HFF-Myc (cell line): ENCODE results near the gene G6PC1.
"Not testable (repeated sequence)": the region's sequence is repeated elsewhere in the genome, so short reads cannot be mapped to it uniquely, and the experiment has no call there.

ENCODE experiments used
- DNase-seq: peaks from one replicate; pipeline ENCODE4 v3.0.0-alpha.2; 2011; ENCODE audit warnings: low read depth; ENCODE audit errors: extremely low read depth
- H3K4me3 ChIP-seq: replicated peaks from 2 replicates; pipeline ENCODE4 v1.5.1; 2011; ENCODE audit warnings: low read depth, mild to moderate bottlenecking, control low read depth, low read length
- CTCF ChIP-seq: IDR thresholded peaks from 2 replicates; pipeline ENCODE4 v1.5.1; 2012; ENCODE audit warnings: mild to moderate bottlenecking, low read depth, low read length, control low read depth; ENCODE audit errors: missing control alignments

The G6PC1 gene

GRCh38 chr17:42900460-42901331 lies at the start of gene G6PC1:
Gene G6PC1 (plus strand): TSS chr17:42900799. CDS start chr17:42900877, 78 bp downstream.
- no peak for DNase-seq
- H3K4me3 ChIP-seq = no peak within 1 kb of the TSS
- TF ChIP-seq CTCF = no peak

- no peak for TF ChIP-seq CTCF
- H3K4me3 ChIP-seq = no peak within 1 kb of the TSS
These were observed 49.6 kb upstream of the G6PC1 start, which contains the start of gene AOC3 for GRCh38 chr17:42850954-42851353. Gene AOC3 (plus strand): TSS chr17:42851199. CDS start chr17:42851344, 145 bp downstream.

GRCh38 chr17:42851371-42852240 lies 49.0 kb upstream of the G6PC1 start:
- DNase-seq, H3K4me3 ChIP-seq: not testable (repeated sequence)

More at GRCh38 chr17:42850954-42851353, 49.6 kb upstream of the G6PC1 start, which contains the start of gene AOC3:
- DNase-seq = no peak

GRCh38 chr17:42852351-42852750 lies 48.2 kb upstream of the G6PC1 start:
- no peak overlapping the region for H3K4me3 ChIP-seq
- no peak for TF ChIP-seq CTCF
- no peak for DNase-seq

- DNase-seq = no peak
- no peak overlapping the region for H3K4me3 ChIP-seq
- TF ChIP-seq CTCF = no peak
These were observed 47.6 kb upstream of the G6PC1 start for GRCh38 chr17:42853004-42853403.

GRCh38 chr17:42853597-42853967 lies 47.0 kb upstream of the G6PC1 start:
- no peak for TF ChIP-seq CTCF

More at GRCh38 chr17:42853597-42853967, 47.0 kb upstream of the G6PC1 start:
- H3K4me3 ChIP-seq = no peak overlapping the region
- no peak for DNase-seq
